ENCODE measurements around the gene HDAC5.
"Not testable (repeated sequence)": the region's sequence is repeated elsewhere in the genome, so short reads cannot be mapped to it uniquely, and the experiment has no call there.

Gene HDAC5

DNA sequence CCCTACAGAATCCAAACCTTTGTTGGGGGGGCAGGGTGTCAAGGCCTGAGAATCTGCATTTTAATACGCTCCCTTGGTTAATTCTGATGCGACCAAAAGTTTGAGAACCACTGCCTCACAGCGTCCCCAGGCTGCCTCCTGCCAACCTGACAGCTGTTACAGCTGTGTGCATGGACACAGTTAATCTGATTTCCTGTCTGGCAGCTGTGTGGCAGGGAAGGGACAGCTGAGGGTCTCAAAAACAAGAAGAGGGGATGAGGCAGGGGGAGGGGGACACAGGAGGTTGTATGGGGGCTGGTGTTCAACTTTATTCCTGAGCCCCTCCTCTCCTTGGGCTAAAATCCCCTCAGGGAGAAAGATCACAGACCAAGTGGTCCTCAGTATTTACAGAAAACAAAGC is 17.5 kb downstream of the HDAC5 start:
- H2BK15ac ChIP-seq (ENCODE audit: low read length), result no peak overlapping the region
- no peak overlapping the region for H2AK5ac ChIP-seq (ENCODE audit: low read depth, low read length)
- no peak overlapping the region for H2BK120ac ChIP-seq (ENCODE audit: low read depth, low read length)
- H3K4me3 ChIP-seq (ENCODE audit: low read length in 2 of 2), result no peak overlapping the region
- H4K8ac ChIP-seq (ENCODE audit: low read depth, low read length), result no peak overlapping the region
- no peak overlapping the region for H3K18ac ChIP-seq (ENCODE audit: low read length)
- H3K36me3 ChIP-seq (replicated peaks in 1 of 2; ENCODE audit: control insufficient read depth in 2 of 2, insufficient read depth in 2 of 2, low read length in 2 of 2), result peaks cover 0 to 3% of the 10 kb centered on the region in 2 donors
- H3K27ac ChIP-seq (replicated peaks; ENCODE audit: low read length), result no peak overlapping the region
- no peak overlapping the region for H3K4me2 ChIP-seq (ENCODE audit: insufficient read depth, low read length, poor library complexity, severe bottlenecking)
- H3K9ac ChIP-seq (ENCODE audit: low read depth, low read length, poor library complexity), result no peak overlapping the region
- H2BK12ac ChIP-seq (ENCODE audit: low read length), result no peak overlapping the region
- no peak overlapping the region for H4K91ac ChIP-seq (ENCODE audit: low read depth, low read length, poor library complexity)
- H3K4ac ChIP-seq (ENCODE audit: low read length), result no peak overlapping the region
- no peak overlapping the region for H2BK5ac ChIP-seq (ENCODE audit: low read length)
- WGBS, 2 donors (ENCODE audit: extremely low coverage in 2 of 2, insufficient read length in 2 of 2, insufficient replicate concordance in 1 of 2), result no CpG with 5 or more reads among the region's 3 CpGs
- H3K79me1 ChIP-seq (ENCODE audit: low read depth, low read length), result peaks cover 5% of the 10 kb centered on the region
- no peaks in the 10 kb centered on the region for H3K27me3 ChIP-seq (ENCODE audit: control insufficient read depth in 3 of 3, insufficient read depth in 3 of 3, low read depth in 1 of 3, low read length in 3 of 3)
- H3K9me3 ChIP-seq (replicated peaks in 1 of 2; ENCODE audit: control insufficient read depth in 2 of 2, insufficient read depth in 1 of 2, low read depth in 1 of 2, low read length in 2 of 2), result no peaks in the 10 kb centered on the region
- H3K4me1 ChIP-seq (ENCODE audit: control insufficient read depth in 2 of 2, insufficient read depth in 1 of 2, low read depth in 1 of 2, low read length in 2 of 2), result peaks cover 13 to 20% of the 10 kb centered on the region in 2 donors
- H3K23ac ChIP-seq (ENCODE audit: low read depth, low read length, poor library complexity), result no peak overlapping the region
- H2AFZ ChIP-seq (ENCODE audit: low read length), result no peak overlapping the region
- no peak for DNase-seq (ENCODE audit: low spot score)
- H3K14ac ChIP-seq (ENCODE audit: low read length), result no peak overlapping the region

DNA sequence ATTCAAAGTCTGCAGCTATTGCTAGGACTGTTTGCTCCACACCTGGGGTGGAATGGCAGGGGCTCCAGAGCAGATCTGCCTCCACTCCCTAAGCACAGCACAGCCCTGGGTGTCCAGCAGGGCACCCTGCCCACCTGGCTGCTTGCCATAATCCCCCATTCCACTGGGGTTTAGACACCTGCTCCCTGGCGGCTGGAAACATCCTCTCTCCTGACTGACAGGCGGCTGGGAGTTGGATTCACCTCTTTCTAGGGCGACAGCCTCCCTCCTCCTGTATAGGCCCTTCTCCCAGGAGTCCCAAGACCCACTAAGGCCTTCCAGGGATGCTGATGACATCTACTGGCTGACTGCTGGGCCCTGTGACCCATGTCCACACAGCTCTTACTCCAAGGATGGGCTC is 18.0 kb downstream of the HDAC5 start:
- Histone ChIP-seq H4K91ac (ENCODE audit: low read depth, low read length, poor library complexity) (no peak overlapping the region), H3K27ac (replicated peaks; ENCODE audit: low read length) (no peak overlapping the region), H4K8ac (ENCODE audit: low read depth, low read length) (no peak overlapping the region), H3K23ac (ENCODE audit: low read depth, low read length, poor library complexity) (no peak overlapping the region), H3K4me2 (ENCODE audit: insufficient read depth, low read length, poor library complexity, severe bottlenecking) (no peak overlapping the region), H2AK5ac (ENCODE audit: low read depth, low read length) (no peak overlapping the region), H2AFZ (ENCODE audit: low read length) (no peak overlapping the region), H2BK12ac (ENCODE audit: low read length) (no peak overlapping the region), H2BK15ac (ENCODE audit: low read length) (no peak overlapping the region), H3K27me3 (ENCODE audit: control insufficient read depth in 3 of 3, insufficient read depth in 3 of 3, low read depth in 1 of 3, low read length in 3 of 3) (no peaks in the 10 kb centered on the region), H3K79me1 (ENCODE audit: low read depth, low read length) (peaks cover 5% of the 10 kb centered on the region), H3K36me3 (replicated peaks in 1 of 2; ENCODE audit: control insufficient read depth in 2 of 2, insufficient read depth in 2 of 2, low read length in 2 of 2) (peaks cover 0 to 2% of the 10 kb centered on the region in 2 donors), H2BK120ac (ENCODE audit: low read depth, low read length) (no peak overlapping the region), H3K4me1 (ENCODE audit: control insufficient read depth in 2 of 2, insufficient read depth in 1 of 2, low read depth in 1 of 2, low read length in 2 of 2) (peaks cover 8 to 16% of the 10 kb centered on the region in 2 donors), H3K18ac (ENCODE audit: low read length) (no peak overlapping the region), H3K4me3 (ENCODE audit: low read length in 2 of 2) (no peak overlapping the region), H2BK5ac (ENCODE audit: low read length) (no peak overlapping the region), H3K9me3 (replicated peaks in 1 of 2; ENCODE audit: control insufficient read depth in 2 of 2, insufficient read depth in 1 of 2, low read depth in 1 of 2, low read length in 2 of 2) (no peaks in the 10 kb centered on the region), H3K14ac (ENCODE audit: low read length) (no peak overlapping the region), H3K9ac (ENCODE audit: low read depth, low read length, poor library complexity) (no peak overlapping the region), H3K4ac (ENCODE audit: low read length) (no peak overlapping the region)
- DNase-seq (ENCODE audit: low spot score), result no peak
- no CpG with 5 or more reads among the region's 3 CpGs for WGBS, 2 donors (ENCODE audit: extremely low coverage in 2 of 2, insufficient read length in 2 of 2, insufficient replicate concordance in 1 of 2)

DNA sequence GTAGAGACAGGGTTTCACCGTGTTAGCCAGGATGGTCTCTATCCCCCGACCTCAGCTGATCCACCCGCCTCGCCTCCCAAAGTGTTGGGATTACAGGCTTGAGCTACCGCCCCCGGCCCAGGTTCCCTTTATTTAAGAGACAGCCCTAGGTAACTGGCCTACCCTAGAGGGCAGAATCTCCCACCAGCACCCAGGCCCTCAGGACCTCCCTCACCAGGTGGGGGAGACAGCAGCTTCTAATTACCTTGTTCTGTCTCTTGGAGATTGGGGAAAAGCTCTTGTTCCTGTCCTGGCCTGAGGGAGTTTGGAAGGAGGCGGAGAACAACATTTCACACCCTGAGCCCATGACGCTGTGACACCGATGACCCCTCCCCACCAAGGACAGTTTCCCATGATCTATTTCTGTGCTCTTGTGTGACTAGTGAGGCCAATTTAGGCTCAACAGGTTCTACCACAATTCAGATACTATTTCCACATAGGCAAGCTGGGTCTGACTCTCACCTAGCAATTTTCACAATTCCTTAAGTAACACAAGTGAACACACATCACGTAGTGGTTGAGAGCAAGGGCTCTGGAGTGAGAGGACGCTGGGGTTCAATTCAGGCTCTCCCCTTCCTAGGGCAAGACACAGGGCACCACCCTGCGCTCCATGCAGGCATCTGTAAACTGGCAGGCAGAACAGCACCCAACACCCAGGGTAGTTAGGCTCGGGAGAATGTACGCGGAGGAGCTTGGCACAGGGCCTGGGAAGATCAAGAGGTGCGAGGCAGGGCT is 20.4 kb downstream of the HDAC5 start:
- no CpG with 5 or more reads among the region's 16 CpGs for WGBS, 2 donors (ENCODE audit: extremely low coverage in 2 of 2, insufficient read length in 2 of 2, insufficient replicate concordance in 1 of 2)
- Histone ChIP-seq H3K14ac (ENCODE audit: low read length) (no peak overlapping the region), H4K91ac (ENCODE audit: low read depth, low read length, poor library complexity) (no peak overlapping the region), H3K27ac (replicated peaks; ENCODE audit: low read length) (no peak overlapping the region), H2AFZ (ENCODE audit: low read length) (no peak overlapping the region), H4K8ac (ENCODE audit: low read depth, low read length) (no peak overlapping the region), H2BK12ac (ENCODE audit: low read length) (no peak overlapping the region), H3K9ac (ENCODE audit: low read depth, low read length, poor library complexity) (no peak overlapping the region), H3K4me2 (ENCODE audit: insufficient read depth, low read length, poor library complexity, severe bottlenecking) (no peak overlapping the region), H3K4me1 (ENCODE audit: control insufficient read depth in 2 of 2, insufficient read depth in 1 of 2, low read depth in 1 of 2, low read length in 2 of 2) (peaks cover 6 to 11% of the 10 kb centered on the region in 2 donors), H3K18ac (ENCODE audit: low read length) (no peak overlapping the region), H3K23ac (ENCODE audit: low read depth, low read length, poor library complexity) (no peak overlapping the region), H2BK120ac (ENCODE audit: low read depth, low read length) (no peak overlapping the region), H3K36me3 (replicated peaks in 1 of 2; ENCODE audit: control insufficient read depth in 2 of 2, insufficient read depth in 2 of 2, low read length in 2 of 2) (peaks cover 0 to 1% of the 10 kb centered on the region in 2 donors), H3K4me3 (ENCODE audit: low read length in 2 of 2) (no peak overlapping the region), H2AK5ac (ENCODE audit: low read depth, low read length) (no peak overlapping the region), H3K27me3 (ENCODE audit: control insufficient read depth in 3 of 3, insufficient read depth in 3 of 3, low read depth in 1 of 3, low read length in 3 of 3) (no peaks in the 10 kb centered on the region), H2BK5ac (ENCODE audit: low read length) (no peak overlapping the region), H2BK15ac (ENCODE audit: low read length) (no peak overlapping the region), H3K9me3 (replicated peaks in 1 of 2; ENCODE audit: control insufficient read depth in 2 of 2, insufficient read depth in 1 of 2, low read depth in 1 of 2, low read length in 2 of 2) (no peaks in the 10 kb centered on the region), H3K4ac (ENCODE audit: low read length) (no peak overlapping the region), H3K79me1 (ENCODE audit: low read depth, low read length) (peaks cover 4% of the 10 kb centered on the region)
- DNase-seq (ENCODE audit: low spot score), result no peak

DNA sequence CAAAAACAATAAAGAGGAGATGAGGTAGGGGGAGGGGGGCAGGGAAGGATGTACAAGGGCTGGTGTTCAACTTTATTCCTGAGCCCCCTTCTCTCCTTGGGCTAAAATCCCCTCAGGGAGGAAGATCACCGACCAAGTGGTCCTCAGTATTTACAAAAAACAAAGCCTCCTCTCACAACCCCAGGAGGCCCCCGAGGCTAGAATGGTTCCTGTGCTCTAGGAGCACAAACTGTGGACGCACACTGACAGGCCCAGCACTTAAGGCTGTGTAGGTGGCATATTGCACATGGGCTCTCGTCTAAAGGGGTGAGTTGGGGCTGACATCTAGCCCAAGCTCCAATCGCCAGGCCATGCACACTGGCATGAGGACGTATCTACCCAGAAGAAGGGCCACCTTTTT is 21.6 kb downstream of the HDAC5 start:
- DNase-seq (ENCODE audit: low spot score); H3K9ac ChIP-seq (ENCODE audit: low read depth, low read length, poor library complexity); H4K91ac ChIP-seq (ENCODE audit: low read depth, low read length, poor library complexity); H2BK120ac ChIP-seq (ENCODE audit: low read depth, low read length); H3K4me3 ChIP-seq (ENCODE audit: low read length in 2 of 2); H2BK5ac ChIP-seq (ENCODE audit: low read length); H3K4me2 ChIP-seq (ENCODE audit: insufficient read depth, low read length, poor library complexity, severe bottlenecking); H4K8ac ChIP-seq (ENCODE audit: low read depth, low read length); H3K23ac ChIP-seq (ENCODE audit: low read depth, low read length, poor library complexity); H2AK5ac ChIP-seq (ENCODE audit: low read depth, low read length); H2AFZ ChIP-seq (ENCODE audit: low read length); H3K9me3 ChIP-seq (replicated peaks in 1 of 2; ENCODE audit: control insufficient read depth in 2 of 2, insufficient read depth in 1 of 2, low read depth in 1 of 2, low read length in 2 of 2); H3K27me3 ChIP-seq (ENCODE audit: control insufficient read depth in 3 of 3, insufficient read depth in 3 of 3, low read depth in 1 of 3, low read length in 3 of 3); H2BK15ac ChIP-seq (ENCODE audit: low read length); H3K14ac ChIP-seq (ENCODE audit: low read length); H2BK12ac ChIP-seq (ENCODE audit: low read length); H3K36me3 ChIP-seq (replicated peaks in 1 of 2; ENCODE audit: control insufficient read depth in 2 of 2, insufficient read depth in 2 of 2, low read length in 2 of 2); H3K27ac ChIP-seq (replicated peaks; ENCODE audit: low read length); H3K4ac ChIP-seq (ENCODE audit: low read length); H3K18ac ChIP-seq (ENCODE audit: low read length): not testable (repeated sequence)
- no CpG with 5 or more reads among the region's 6 CpGs for WGBS, 2 donors (ENCODE audit: extremely low coverage in 2 of 2, insufficient read length in 2 of 2, insufficient replicate concordance in 1 of 2)
- Histone ChIP-seq H3K79me1 (ENCODE audit: low read depth, low read length) (peaks cover 11% of the 10 kb centered on the region), H3K4me1 (ENCODE audit: control insufficient read depth in 2 of 2, insufficient read depth in 1 of 2, low read depth in 1 of 2, low read length in 2 of 2) (peaks cover 6 to 14% of the 10 kb centered on the region in 2 donors)
